HepG2 (cell line): Measurements from ENCODE around the gene NRN1L. TPM values are rescaled to one million over a fixed set of nuclear protein-coding genes. Genes with fewer than 3 reads are reported as not detected.
A peak's percentile ranks its signal among the peaks of the same experiment; 100 is the strongest.

Experiments used
- CBX1 ChIP-seq: IDR thresholded peaks from one replicate; pipeline ENCODE4 v1.6.1; 2016; ENCODE audit warnings: antibody characterized with exemption, low read depth
- EP300 ChIP-seq, 3 experiments: sonication (generic) in 1 of 3; formaldehyde crosslinking in 1 of 3; IDR thresholded peaks; 2 replicates each; pipeline versions ENCODE4 v1.5.1 to v1.6.1; 2011 to 2020; ENCODE audit warnings: low read depth in 2 of 3, low read length in 2 of 3, borderline replicate concordance in 1 of 3, improper control_type of control experiment in 1 of 3, mild to moderate bottlenecking in 1 of 3, missing genetic modification reagents in 1 of 3, moderate library complexity in 1 of 3
- ETV6 ChIP-seq: sonication (generic); formaldehyde crosslinking; conservative IDR thresholded peaks from 2 replicates; pipeline ENCODE4 v1.4.0; 2020; ENCODE audit warnings: missing genetic modification reagents
- FOXO1 ChIP-seq: sonication (generic); formaldehyde crosslinking; IDR thresholded peaks from 2 replicates; pipeline ENCODE4 v1.4.0; 2020; ENCODE audit warnings: missing genetic modification reagents
- NFYC ChIP-seq: IDR thresholded peaks from 2 replicates; pipeline ENCODE4 v1.6.1; 2016; ENCODE audit warnings: missing genetic modification reagents, missing compliant biosample characterization
- NR2F2 ChIP-seq: IDR thresholded peaks from 2 replicates; pipeline ENCODE4 v1.6.1; 2012; ENCODE audit warnings: low read depth, inconsistent platforms, borderline replicate concordance
- THRA ChIP-seq: sonication (generic); formaldehyde crosslinking; IDR thresholded peaks from 2 replicates; pipeline ENCODE4 v1.4.0; 2020; ENCODE audit warnings: missing genetic modification reagents, borderline replicate concordance
- UBTF ChIP-seq: sonication (generic); formaldehyde crosslinking; IDR thresholded peaks from 2 replicates; pipeline ENCODE4 v1.4.0; 2020; ENCODE audit warnings: mild to moderate bottlenecking, missing genetic modification reagents
- ZBED4 ChIP-seq: sonication (generic); formaldehyde crosslinking; IDR thresholded peaks from 2 replicates; pipeline ENCODE4 v1.4.0; 2020; ENCODE audit warnings: missing genetic modification reagents, borderline replicate concordance
- ZNF180 ChIP-seq: sonication (generic); formaldehyde crosslinking; IDR thresholded peaks from 2 replicates; pipeline ENCODE4 v1.4.0; 2020; ENCODE audit warnings: low read depth, missing genetic modification reagents, borderline replicate concordance
- ZNF264 ChIP-seq: sonication (generic); formaldehyde crosslinking; IDR thresholded peaks from 2 replicates; pipeline ENCODE4 v1.4.0; 2020; ENCODE audit warnings: missing genetic modification reagents
- ZNF354B ChIP-seq: sonication (generic); formaldehyde crosslinking; IDR thresholded peaks from 2 replicates; pipeline ENCODE4 v1.8.0; 2022; ENCODE audit warnings: mild to moderate bottlenecking, missing genetic modification reagents
- ZNF446 ChIP-seq: sonication (generic); formaldehyde crosslinking; IDR thresholded peaks from 2 replicates; pipeline ENCODE4 v1.5.0; 2020; ENCODE audit warnings: mild to moderate bottlenecking, missing genetic modification reagents
- ZNF512 ChIP-seq: sonication (generic); formaldehyde crosslinking; IDR thresholded peaks from 2 replicates; pipeline ENCODE4 v1.4.0; 2020; ENCODE audit warnings: mild to moderate bottlenecking, missing genetic modification reagents
- ZNF558 ChIP-seq: sonication (generic); formaldehyde crosslinking; IDR thresholded peaks from 2 replicates; pipeline ENCODE4 v1.9.0; 2022; ENCODE audit warnings: mild to moderate bottlenecking, missing genetic modification reagents, borderline replicate concordance
- ZNF605 ChIP-seq: sonication (generic); formaldehyde crosslinking; IDR thresholded peaks from 2 replicates; pipeline ENCODE4 v1.8.0; 2022; ENCODE audit warnings: mild to moderate bottlenecking, missing genetic modification reagents
- ZNF703 ChIP-seq: sonication (generic); formaldehyde crosslinking; IDR thresholded peaks from 2 replicates; pipeline ENCODE4 v1.5.1; 2020; ENCODE audit warnings: missing genetic modification reagents, mild to moderate bottlenecking, moderate library complexity, borderline replicate concordance
- ZSCAN25 ChIP-seq: sonication (generic); formaldehyde crosslinking; IDR thresholded peaks from 2 replicates; pipeline ENCODE4 v1.8.0; 2022; ENCODE audit warnings: mild to moderate bottlenecking, missing genetic modification reagents
- polyA plus RNA-seq, 8 experiments: library from polyadenylated mRNA; depleted of rRNA in 3 of 8; stranded (reverse) in 7 of 8; unstranded in 1 of 8; fragments of >200 nt; fragmentation: Illumina TruSeq in 4 of 8; extraction: Trizol in 4 of 8; gene quantifications; 2 replicates each; pipeline versions ENCODE4 v1.2.1 to v1.2.3, GENCODE V29; 2011 to 2016; ENCODE audit warnings: low read depth in 4 of 8, missing spikeins in 1 of 8, mixed read lengths in 1 of 8; ENCODE audit not compliant: insufficient read depth in 1 of 8
- total RNA-seq, 5 experiments: library from RNA; depleted of rRNA; stranded (reverse); fragments of >200 nt; fragmentation: Illumina TruSeq; extraction: Trizol; gene quantifications; 2 replicates each; pipeline ENCODE4 v1.2.3, GENCODE V29; 2016; ENCODE audit warnings: low read depth in 1 of 5

Gene NRN1L
- total and polyA plus RNA-seq, 2 of the 13 experiments (the other 11 are each of a cell fraction or from before 2014, with no cell fraction given): 0.53 to 1.2 TPM

- TF ChIP-seq UBTF: 0 out of 2 replicates have a peak, but pooled peaks have one; percentile 15
- no peak for TF ChIP-seq THRA (CRISPR knock-in tag)
- no peak for TF ChIP-seq NFYC (CRISPR knock-in tag)
- TF ChIP-seq ZSCAN25 (CRISPR knock-in tag): peak; percentile 4; the same call in 1 of the 2 replicates
- no peak for TF ChIP-seq FOXO1
- TF ChIP-seq ZNF264 (CRISPR knock-in tag): no peak
- no peak for TF ChIP-seq ETV6
- no peak for TF ChIP-seq ZBED4
- no peak for TF ChIP-seq NR2F2
- no peak for TF ChIP-seq ZNF512 (CRISPR knock-in tag)
- TF ChIP-seq ZNF180 (CRISPR knock-in tag): no peak
- peak; percentile 49; the same call in 1 of the 2 replicates for TF ChIP-seq ZNF558 (CRISPR knock-in tag)
- TF ChIP-seq ZNF605 (CRISPR knock-in tag): peak; percentile 8; the same call in 1 of the 2 replicates
- TF ChIP-seq ZNF446 (CRISPR knock-in tag): 0 out of 2 replicates have a peak, but pooled peaks have one; percentile 5
- TF ChIP-seq ZNF354B: 0 out of 2 replicates have a peak, but pooled peaks have one; percentile 10
- TF ChIP-seq CBX1: no peak
- TF ChIP-seq ZNF703 (CRISPR knock-in tag): peak; percentile 81; the same call in 1 of the 2 replicates
- TF ChIP-seq EP300 (IDR thresholded peaks at IDR 0.05; ENCODE audit: low read depth in 2 of 2, low read length in 2 of 2): no peak
- no peak for TF ChIP-seq EP300 (CRISPR knock-in tag; IDR thresholded peaks at IDR 0.05; ENCODE audit: borderline replicate concordance)
Measured at GRCh38 chr16:67893743-67894399, 9.2 kb downstream of the NRN1L start (continued).
